ENCODE results near the gene RGL2. TPM values are rescaled to one million over a fixed set of nuclear protein-coding genes. Genes with fewer than 3 reads are reported as not detected.

Gene RGL2
- total and polyA plus RNA-seq, 2 donors (not counting 3 experiments of a cell fraction or from before 2014, with no cell fraction given), result 87.7 to 90.3 TPM

- DNase-seq (ENCODE audit: low read depth, low spot score) (no peak), FAIRE-seq (no peak)
- Histone ChIP-seq H3K9me1 (replicated peaks; ENCODE audit: control insufficient read depth, extremely low read depth, insufficient read depth, low read length) (no peaks in the 10 kb centered on the region), H3K4me2 (ENCODE audit: insufficient read depth, low read length) (peak overlapping the region; percentile 65), H3K79me2 (ENCODE audit: control insufficient read depth, insufficient read depth, low read length) (peaks cover 36% of the 10 kb centered on the region), H2AFZ (ENCODE audit: low read depth, low read length) (peak overlapping the region; percentile 97), H3K9ac (replicated peaks; ENCODE audit: extremely low read depth, insufficient read depth, low read length) (no peak overlapping the region), H3K4me1 (ENCODE audit: control insufficient read depth, extremely low read depth, insufficient read depth, low read length) (peaks cover 43% of the 10 kb centered on the region), H4K20me1 (replicated peaks; ENCODE audit: control insufficient read depth, extremely low read depth, insufficient read depth, low read length) (no peaks in the 10 kb centered on the region), H3K27ac (ENCODE audit: insufficient read depth, low read depth, low read length) (no peak overlapping the region), H3K27me3 (ENCODE audit: control insufficient read depth in 2 of 2, insufficient read depth in 2 of 2, low read length in 2 of 2) (no peaks in the 10 kb centered on the region), H3K9me3 (replicated peaks; ENCODE audit: control insufficient read depth, insufficient read depth, low read length) (no peaks in the 10 kb centered on the region), H3K36me3 (ENCODE audit: control insufficient read depth in 2 of 2, extremely low read depth in 1 of 2, insufficient read depth in 2 of 2, low read length in 2 of 2) (peaks cover 5 to 22% of the 10 kb centered on the region in 2 experiments), H3K4me3 (replicated peaks in 1 of 3; ENCODE audit: insufficient read depth in 1 of 3, low read depth in 1 of 3, low read length in 3 of 3) (peak overlapping the region; percentile 37 to 80 (median 80))
- ChIA-PET POLR2A (interaction anchor here (0.8 to 1.2 kb wide), 2 partner anchors 35 to 52 kb away, joined by 5 to 6 read pairs; partner anchors contain the start of genes PFDN6, RPS18, VPS52 and WDR46), CTCF (interaction anchor here (1.1 kb wide), 1 partner anchor 24 kb away, joined by 4 read pairs; no protein-coding TSS in a partner anchor)
- no TSS peak for BruUV-seq (replicated peaks)
- intact Hi-C loops (cut with micrococcal nuclease) (loop anchor here (1.0 kb wide), 2 partner anchors 52 to 68 kb away; partner anchors contain the start of genes KIFC1 and VPS52), dilution Hi-C loops (cut with MboI; ENCODE audit: extremely low pct_ligation_motif_present, low sequenced_read_pairs) (no loop called here)
- no peak for TF ChIP-seq EZH2 (IDR thresholded peaks at IDR 0.05; ENCODE audit: borderline replicate concordance, low read depth, low read length, severe bottlenecking)
- no peak for TF ChIP-seq MYC (IDR thresholded peaks at IDR 0.05; ENCODE audit: low read depth, low read length)
- TF ChIP-seq JUN (IDR thresholded peaks at IDR 0.05; ENCODE audit: borderline replicate concordance, insufficient read depth, insufficient read length, low read depth), result no peak
- no peak for TF ChIP-seq FOS (IDR thresholded peaks at IDR 0.05; ENCODE audit: borderline replicate concordance, insufficient read depth, low read length)
- TF ChIP-seq POLR2A (IDR thresholded peaks at IDR 0.05; ENCODE audit: low read depth, low read length), result no peak
- no peak for TF ChIP-seq POLR2AphosphoS5 (IDR thresholded peaks at IDR 0.05; ENCODE audit: insufficient read depth, low read depth, low read length)
- no peak for TF ChIP-seq GATA2 (IDR thresholded peaks at IDR 0.05; ENCODE audit: insufficient read depth, insufficient read length, low read depth, low read length)
- TF ChIP-seq MAX (IDR thresholded peaks at IDR 0.05; ENCODE audit: insufficient read depth, insufficient read length), result no peak
- TF ChIP-seq, protein P1, sequence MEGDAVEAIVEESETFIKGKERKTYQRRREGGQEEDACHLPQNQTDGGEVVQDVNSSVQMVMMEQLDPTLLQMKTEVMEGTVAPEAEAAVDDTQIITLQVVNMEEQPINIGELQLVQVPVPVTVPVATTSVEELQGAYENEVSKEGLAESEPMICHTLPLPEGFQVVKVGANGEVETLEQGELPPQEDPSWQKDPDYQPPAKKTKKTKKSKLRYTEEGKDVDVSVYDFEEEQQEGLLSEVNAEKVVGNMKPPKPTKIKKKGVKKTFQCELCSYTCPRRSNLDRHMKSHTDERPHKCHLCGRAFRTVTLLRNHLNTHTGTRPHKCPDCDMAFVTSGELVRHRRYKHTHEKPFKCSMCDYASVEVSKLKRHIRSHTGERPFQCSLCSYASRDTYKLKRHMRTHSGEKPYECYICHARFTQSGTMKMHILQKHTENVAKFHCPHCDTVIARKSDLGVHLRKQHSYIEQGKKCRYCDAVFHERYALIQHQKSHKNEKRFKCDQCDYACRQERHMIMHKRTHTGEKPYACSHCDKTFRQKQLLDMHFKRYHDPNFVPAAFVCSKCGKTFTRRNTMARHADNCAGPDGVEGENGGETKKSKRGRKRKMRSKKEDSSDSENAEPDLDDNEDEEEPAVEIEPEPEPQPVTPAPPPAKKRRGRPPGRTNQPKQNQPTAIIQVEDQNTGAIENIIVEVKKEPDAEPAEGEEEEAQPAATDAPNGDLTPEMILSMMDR (IDR thresholded peaks at IDR 0.05; ENCODE audit: extremely low read depth in 1 of 2, insufficient read depth in 1 of 2, low read depth in 1 of 2, low read length in 2 of 2), result no peak
Measured at GRCh38 chr6:33323623-33323948, 24.8 kb upstream of the RGL2 start.

Data from endothelial cell of umbilical vein (primary cell).